Stimulated activated CD8-positive, alpha-beta memory T cell treated with anti-CD3 and anti-CD28 coated beads, Interleukin-15, amount 100 ng/mL, for 24 hours (primary cell): Measurements from ENCODE around the gene TMEM131.

Experiments
- DNase-seq: peaks from one replicate; pipeline ENCODE4 v3.0.0-alpha.2; 2020; ENCODE audit warnings: low read depth

The TMEM131 gene

GRCh38 chr2:98020516-98020915 is 24.8 kb upstream of the TMEM131 start:
- DNase-seq: no peak

GRCh38 chr2:98016908-98017670 is 21.3 kb upstream of the TMEM131 start:
- no peak for DNase-seq

GRCh38 chr2:98015671-98016070 is 19.9 kb upstream of the TMEM131 start:
- no peak for DNase-seq

DNA sequence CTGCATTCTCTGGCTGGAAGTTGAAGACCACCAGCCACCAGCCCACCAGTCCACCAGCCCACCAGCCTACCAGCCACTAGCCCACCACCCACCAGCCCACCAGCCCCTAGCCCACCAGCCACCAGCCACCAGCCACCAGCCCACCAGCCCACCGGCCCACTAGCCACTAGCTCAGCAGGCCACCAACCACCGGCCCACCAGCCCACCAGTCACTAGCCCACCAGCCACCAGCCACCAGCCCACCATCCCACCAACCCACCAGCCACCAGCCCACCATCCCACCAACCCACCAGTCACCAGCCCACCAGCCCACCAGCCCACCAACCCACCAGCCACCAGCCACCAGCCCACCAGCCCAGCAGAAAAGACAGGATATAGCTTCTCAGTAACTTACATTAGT is 18.6 kb upstream of the TMEM131 start:
- no peak for DNase-seq

GRCh38 chr2:98013407-98014042 is 17.8 kb upstream of the TMEM131 start:
- DNase-seq: no peak

GRCh38 chr2:98012561-98012991 is 16.8 kb upstream of the TMEM131 start:
- DNase-seq: no peak

GRCh38 chr2:98009887-98010760 is 14.4 kb upstream of the TMEM131 start:
- DNase-seq: no peak

DNA sequence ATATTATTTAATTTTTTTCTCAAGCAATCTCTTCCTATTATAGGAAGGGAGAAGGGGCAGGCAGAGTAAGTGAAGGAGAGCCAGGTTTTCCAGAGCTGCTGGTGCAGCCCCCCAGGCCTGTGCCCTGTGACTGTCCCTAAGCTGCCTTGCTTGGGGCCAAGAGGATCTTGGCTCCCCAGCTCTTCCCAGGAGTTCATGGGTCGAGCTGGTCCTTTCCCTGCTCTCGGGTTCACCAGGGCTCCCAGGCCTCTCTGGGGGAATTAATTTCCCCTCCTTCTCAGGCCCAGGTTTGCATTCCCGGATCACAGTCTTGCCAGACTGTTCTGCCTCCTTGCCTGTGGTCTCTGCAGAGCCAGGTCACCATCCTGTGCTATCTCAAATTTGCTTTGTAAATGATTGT is 12.7 kb upstream of the TMEM131 start:
- DNase-seq: no peak

DNA sequence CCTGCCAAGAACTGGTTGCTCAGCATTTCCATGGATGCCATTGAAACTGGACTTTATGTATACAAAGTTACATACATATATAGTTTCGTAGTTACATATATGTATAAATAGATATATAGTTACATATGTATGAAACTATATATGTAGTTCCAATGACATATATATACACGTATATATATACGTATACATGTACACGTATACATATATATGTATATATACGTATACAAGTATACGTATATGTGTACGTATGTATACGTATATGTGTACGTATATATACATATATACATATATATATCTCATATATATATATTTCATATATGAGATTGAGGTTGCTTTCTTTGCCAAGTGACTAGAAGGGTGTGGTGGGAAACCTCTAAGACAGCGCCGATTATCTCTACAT is 10.6 kb upstream of the TMEM131 start:
- DNase-seq: no peak

DNA sequence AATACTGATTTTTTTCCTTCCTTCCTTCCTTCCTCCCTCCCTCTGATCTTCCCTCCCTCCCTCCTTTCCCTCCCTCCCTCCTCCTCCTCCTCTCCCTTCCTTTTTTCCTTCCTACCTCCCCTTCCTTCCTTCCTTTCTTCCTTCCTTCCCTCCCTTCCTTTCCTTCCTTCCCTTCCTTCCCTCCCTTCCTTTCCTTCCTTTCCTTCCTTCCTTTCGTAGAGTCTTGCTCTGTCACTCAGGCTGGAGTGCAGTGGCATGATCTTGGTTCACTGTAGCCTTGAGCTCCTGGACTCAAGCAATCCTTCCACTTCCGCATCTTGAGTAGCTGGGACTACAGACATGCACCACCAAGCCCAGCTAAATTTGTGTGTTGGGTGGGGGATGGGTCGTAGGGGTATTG is 8.9 kb upstream of the TMEM131 start:
- no peak for DNase-seq

GRCh38 chr2:98004047-98004446 is 8.3 kb upstream of the TMEM131 start:
- no peak for DNase-seq

GRCh38 chr2:97999536-97999935 is 3.8 kb upstream of the TMEM131 start:
- no peak for DNase-seq

DNA sequence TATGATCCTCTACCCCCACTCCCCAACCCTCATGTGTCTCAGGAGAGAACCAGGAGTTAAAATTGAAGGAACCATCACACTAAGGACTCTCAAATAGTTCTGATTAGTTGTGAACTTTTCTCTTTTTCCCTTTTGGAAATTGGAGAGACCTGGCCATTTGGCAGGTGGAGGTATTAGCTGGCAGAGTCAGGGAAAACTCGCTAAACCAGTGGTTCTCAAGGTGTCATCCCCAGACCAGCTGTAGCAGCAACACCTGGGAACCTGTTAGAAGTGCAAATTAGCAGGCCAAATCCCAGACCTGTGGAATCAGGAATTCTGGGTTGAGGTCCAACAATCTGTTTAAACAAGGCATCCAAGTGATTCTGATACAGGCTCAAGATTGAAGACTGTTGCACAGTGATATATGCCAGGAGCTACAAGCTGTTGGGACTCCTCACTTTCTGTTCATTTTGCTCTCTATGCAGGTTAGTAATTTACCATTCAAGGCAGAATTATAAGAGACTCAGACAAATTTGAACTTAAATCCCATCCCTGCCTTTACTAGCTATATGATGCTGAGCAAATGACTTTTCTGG is 2.8 kb upstream of the TMEM131 start:
- no peak for DNase-seq

GRCh38 chr2:97997784-97998392 is 2.1 kb upstream of the TMEM131 start:
- no peak for DNase-seq

DNA sequence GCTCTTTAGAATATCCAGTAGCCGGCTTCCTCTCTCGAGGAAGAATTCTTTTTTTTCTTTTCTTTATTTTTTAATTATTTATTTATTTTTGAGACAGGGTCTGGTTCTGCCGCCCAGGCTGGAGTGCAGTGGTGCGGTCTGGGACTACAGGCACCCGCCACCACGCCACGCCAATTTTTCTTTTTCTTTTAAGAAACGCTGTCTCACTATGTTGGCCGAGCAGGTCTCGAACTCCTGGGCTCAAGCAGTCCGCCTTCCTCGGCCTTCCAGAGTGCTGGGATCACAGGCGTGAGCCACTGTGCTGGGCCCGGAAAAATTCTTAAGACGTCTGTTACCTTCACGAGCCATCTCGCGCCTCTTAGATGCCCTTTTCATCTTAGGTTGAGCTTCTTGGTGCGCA is 931 bp upstream of the TMEM131 start:
- no peak for DNase-seq

DNA sequence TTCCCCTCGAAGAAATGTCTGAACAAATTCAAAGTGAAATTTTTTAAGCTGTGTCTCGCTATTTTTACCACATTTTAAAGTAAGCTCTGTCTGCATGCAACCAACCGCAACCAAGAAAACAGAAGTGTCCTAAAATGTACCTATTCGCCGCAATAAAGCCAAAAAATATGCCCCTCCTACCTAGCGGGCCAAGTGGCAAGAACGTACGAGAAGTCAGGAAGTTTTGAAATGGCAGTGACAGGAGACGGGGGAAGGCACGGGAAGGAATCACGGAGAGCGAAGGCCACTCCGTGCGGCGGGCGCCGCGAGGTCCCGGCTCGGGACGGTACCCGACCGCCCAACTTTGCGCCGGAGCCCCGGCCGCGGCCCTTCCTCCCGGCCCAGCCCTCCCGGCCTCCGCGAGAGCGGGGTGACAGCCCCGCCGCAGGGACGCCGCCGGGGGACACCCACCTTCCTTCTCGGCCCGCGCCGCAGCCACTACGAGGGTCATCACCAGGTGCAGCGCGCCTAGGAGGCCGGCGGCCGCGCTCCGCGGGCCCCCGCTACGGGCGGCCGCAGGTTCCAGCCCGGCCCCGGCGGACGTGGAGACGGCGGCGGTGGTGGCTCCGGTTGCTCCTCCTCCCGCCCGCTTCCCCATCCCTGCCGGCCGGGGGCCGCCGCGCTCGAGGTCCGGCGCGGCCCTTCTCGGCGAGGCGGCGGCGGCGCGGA is 568 bp downstream of the TMEM131 start:
- DNase-seq: no peak

GRCh38 chr2:97994476-97994875 is 1.3 kb downstream of the TMEM131 start:
- DNase-seq: no peak

DNA sequence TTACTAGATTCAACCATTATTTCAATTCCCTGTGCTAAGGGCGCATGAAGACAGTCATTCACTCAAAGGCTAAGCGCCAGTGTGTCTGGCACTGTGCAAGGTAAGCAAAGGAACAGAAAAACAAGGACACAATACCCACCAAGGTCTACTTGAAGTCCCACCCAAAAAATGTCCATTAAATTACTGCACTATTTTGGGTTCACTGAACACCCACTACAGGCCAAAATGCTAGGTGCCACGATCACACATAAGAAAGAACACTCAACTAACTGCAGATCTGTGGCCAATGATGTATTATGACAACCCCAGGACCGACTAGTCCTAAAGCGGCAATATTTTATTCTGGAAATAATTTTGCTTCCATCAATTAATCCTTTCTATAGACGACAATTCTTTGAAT is 1.8 kb downstream of the TMEM131 start:
- no peak for DNase-seq

- no peak for DNase-seq
Measured at GRCh38 chr2:97992836-97993825, 2.6 kb downstream of the TMEM131 start.
